ENCODE measurements around the gene APCDD1L.

Gene APCDD1L

DNA sequence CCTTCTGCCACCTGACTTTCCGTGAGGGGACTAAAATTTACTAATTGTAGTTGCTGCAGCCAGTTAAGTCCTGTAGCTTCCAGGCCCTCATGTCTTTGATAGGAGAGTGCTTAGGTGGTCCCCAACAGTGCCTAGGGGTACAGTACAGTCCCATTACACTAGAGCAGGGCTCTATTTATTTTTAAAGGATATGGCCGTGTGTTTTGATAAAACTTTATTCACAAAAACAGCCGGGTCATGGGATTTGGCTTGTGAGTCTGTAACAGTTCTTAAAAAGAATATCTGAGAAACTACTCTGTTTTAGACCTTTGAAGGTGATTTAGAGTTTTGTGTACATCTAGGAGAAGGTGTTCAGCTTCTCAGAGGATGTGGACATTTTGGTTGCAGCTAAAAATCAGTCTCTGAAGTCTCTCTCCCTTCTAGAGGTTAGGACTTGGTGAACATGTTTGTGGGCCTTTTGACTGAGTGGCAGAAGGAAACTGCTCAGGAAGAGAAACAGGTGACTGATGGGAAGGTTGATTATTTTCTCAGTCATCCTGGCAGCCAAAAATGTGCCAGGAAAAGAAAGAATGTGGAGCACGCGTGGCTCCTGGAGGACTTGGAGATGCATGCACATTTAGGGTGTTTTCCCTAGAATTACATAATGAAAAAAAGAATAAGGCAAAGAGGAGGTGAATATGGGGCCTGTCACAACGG lies 68.8 kb downstream of the APCDD1L start:
- CTCF ChIA-PET, result interaction anchor here (1.2 to 3.8 kb wide), 7 partner anchors 12 to 211 kb away, joined by 3 to 31 read pairs (median 15); partner anchors contain the start of gene VAPB
- TF ChIP-seq, protein P1, sequence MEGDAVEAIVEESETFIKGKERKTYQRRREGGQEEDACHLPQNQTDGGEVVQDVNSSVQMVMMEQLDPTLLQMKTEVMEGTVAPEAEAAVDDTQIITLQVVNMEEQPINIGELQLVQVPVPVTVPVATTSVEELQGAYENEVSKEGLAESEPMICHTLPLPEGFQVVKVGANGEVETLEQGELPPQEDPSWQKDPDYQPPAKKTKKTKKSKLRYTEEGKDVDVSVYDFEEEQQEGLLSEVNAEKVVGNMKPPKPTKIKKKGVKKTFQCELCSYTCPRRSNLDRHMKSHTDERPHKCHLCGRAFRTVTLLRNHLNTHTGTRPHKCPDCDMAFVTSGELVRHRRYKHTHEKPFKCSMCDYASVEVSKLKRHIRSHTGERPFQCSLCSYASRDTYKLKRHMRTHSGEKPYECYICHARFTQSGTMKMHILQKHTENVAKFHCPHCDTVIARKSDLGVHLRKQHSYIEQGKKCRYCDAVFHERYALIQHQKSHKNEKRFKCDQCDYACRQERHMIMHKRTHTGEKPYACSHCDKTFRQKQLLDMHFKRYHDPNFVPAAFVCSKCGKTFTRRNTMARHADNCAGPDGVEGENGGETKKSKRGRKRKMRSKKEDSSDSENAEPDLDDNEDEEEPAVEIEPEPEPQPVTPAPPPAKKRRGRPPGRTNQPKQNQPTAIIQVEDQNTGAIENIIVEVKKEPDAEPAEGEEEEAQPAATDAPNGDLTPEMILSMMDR (IDR thresholded peaks at IDR 0.05; ENCODE audit: control extremely low read depth, extremely low read depth, low read depth, missing control alignments), result no peak
- DNase-seq (ENCODE audit: extremely low spot score), result no peak
- POLR2A ChIA-PET, result no interaction called here

GRCh38 chr20:58444746-58445255 lies 70.4 kb downstream of the APCDD1L start:
- CTCF ChIA-PET, result interaction anchor here (1.2 to 1.3 kb wide), 2 partner anchors 11 to 13 kb away, joined by 3 to 7 read pairs; no protein-coding TSS in a partner anchor
- DNase-seq (ENCODE audit: extremely low spot score), result no peak
- POLR2A ChIA-PET, result no interaction called here
- TF ChIP-seq, protein P1 (IDR thresholded peaks at IDR 0.05; ENCODE audit: control extremely low read depth, extremely low read depth, low read depth, missing control alignments), result no peak

- ChIA-PET POLR2A (no interaction called here), CTCF (interaction anchor here (0.9 to 2.6 kb wide), 5 partner anchors 8 to 202 kb away, joined by 3 to 11 read pairs (median 5); no protein-coding TSS in a partner anchor)
- TF ChIP-seq, protein P1 (IDR thresholded peaks at IDR 0.05; ENCODE audit: control extremely low read depth, extremely low read depth, low read depth, missing control alignments), result no peak
- DNase-seq (ENCODE audit: extremely low spot score), result no peak
Observed at GRCh38 chr20:58441723-58442122, 73.5 kb downstream of the APCDD1L start.

GRCh38 chr20:58440021-58440767 lies 75.0 kb downstream of the APCDD1L start:
- CTCF ChIA-PET, result interaction anchor here (0.8 to 2.0 kb wide), 6 partner anchors 8 to 35 kb away, joined by 3 to 10 read pairs (median 3); no protein-coding TSS in a partner anchor
- TF ChIP-seq, protein P1 (IDR thresholded peaks at IDR 0.05; ENCODE audit: control extremely low read depth, extremely low read depth, low read depth, missing control alignments), result no peak

GRCh38 chr20:58438970-58439808 lies 76.0 kb downstream of the APCDD1L start:
- no peak for DNase-seq (ENCODE audit: extremely low spot score)
- TF ChIP-seq, protein P1 (IDR thresholded peaks at IDR 0.05; ENCODE audit: control extremely low read depth, extremely low read depth, low read depth, missing control alignments), result no peak
- POLR2A ChIA-PET, result no interaction called here
- CTCF ChIA-PET, result interaction anchor here (1.2 to 2.0 kb wide), 4 partner anchors 9 to 18 kb away, joined by 3 to 10 read pairs (median 4); no protein-coding TSS in a partner anchor

More at GRCh38 chr20:58440021-58440767, 75.0 kb downstream of the APCDD1L start:
- POLR2A ChIA-PET, result no interaction called here
- no peak for DNase-seq (ENCODE audit: extremely low spot score)

Data from GM10248 (cell line).